ENCODE results near the gene ALK.

ALK gene

DNA sequence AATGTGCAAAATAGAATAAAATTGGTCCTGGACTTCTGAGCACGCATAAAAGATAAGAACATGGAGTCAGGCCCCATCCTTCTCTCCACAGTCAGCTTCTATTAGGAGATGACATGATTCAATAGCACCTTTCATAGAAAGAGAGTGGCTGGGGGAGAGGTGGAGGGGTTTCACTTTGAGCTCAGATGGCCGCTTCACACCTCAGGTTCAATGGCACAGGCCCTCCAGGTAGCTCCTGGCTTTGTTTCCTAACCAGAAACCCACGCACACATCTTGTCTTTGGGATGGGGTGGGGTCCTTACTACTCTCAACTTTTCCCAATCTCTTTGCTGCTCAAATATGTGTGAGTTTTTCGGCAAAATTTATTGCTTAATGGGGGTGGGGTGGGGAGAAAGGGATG lies 473.9 kb downstream of the ALK start:
- no peaks in the 10 kb centered on the region for H3K4me1 Mint-ChIP-seq

GRCh38 chr2:29446847-29447246 lies 474.5 kb downstream of the ALK start:
- Mint-ChIP-seq H3K27ac (no peak overlapping the region), H3K4me1 (no peaks in the 10 kb centered on the region), H3K27me3 (peaks cover 17% of the 10 kb centered on the region), H3K4me3 (no peak overlapping the region), H3K36me3 (no peaks in the 10 kb centered on the region), H3K9me3 (no peaks in the 10 kb centered on the region)
- no peak for ATAC-seq

More for the DNA sequence above, 473.9 kb downstream of the ALK start:
- Mint-ChIP-seq H3K36me3 (no peaks in the 10 kb centered on the region), H3K27ac (no peak overlapping the region), H3K9me3 (no peaks in the 10 kb centered on the region), H3K27me3 (peaks cover 23% of the 10 kb centered on the region), H3K4me3 (no peak overlapping the region)
- ATAC-seq: no peak

DNA sequence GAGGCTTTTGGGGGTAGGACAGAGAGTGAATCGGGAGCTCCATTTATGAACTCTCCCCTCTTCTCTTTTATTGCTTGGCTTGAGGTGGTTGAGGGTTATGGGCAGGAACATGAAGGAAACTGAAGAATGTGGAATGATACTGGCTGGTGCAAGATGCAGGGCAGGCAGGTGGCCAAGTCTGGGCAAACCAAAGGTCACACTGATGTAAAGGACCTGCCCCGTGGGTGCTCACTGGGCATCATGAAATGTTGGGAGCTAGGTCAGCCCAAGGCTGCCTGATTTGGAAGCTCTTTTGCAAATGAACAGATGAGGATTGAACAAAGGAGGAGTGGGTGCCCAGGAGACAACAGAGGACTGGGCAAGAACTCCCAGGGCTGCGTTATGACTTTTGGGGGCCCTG lies 477.2 kb downstream of the ALK start:
- peaks cover 20% of the 10 kb centered on the region for H3K27me3 Mint-ChIP-seq
- no peak overlapping the region for H3K4me3 Mint-ChIP-seq
- H3K9me3 Mint-ChIP-seq: no peaks in the 10 kb centered on the region
- H3K4me1 Mint-ChIP-seq: no peaks in the 10 kb centered on the region
- H3K36me3 Mint-ChIP-seq: no peaks in the 10 kb centered on the region
- no peak for ATAC-seq
- H3K27ac Mint-ChIP-seq: no peak overlapping the region

DNA sequence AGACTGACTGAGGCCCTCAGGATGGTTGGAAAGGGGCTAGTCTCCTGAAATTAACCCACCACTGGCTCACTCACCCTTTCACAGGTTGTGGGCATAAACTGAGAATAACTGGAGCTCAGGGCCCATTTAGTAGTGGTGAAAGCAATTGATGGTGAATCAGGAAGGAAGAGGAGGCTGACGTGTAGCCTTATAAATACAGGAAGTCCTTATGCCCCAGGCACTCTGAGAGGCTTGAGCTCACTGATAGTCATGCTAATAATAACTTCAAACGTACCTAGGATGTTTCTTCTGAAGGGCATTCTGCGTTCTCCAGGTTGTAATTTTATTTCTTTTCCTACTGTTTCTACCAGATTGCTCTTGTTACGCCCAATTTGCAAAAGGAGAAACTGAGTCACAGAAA lies 477.8 kb downstream of the ALK start:
- H3K4me1 Mint-ChIP-seq: no peaks in the 10 kb centered on the region
- no peaks in the 10 kb centered on the region for H3K36me3 Mint-ChIP-seq
- peaks cover 21% of the 10 kb centered on the region for H3K27me3 Mint-ChIP-seq
- H3K4me3 Mint-ChIP-seq: no peak overlapping the region
- ATAC-seq: no peak
- no peaks in the 10 kb centered on the region for H3K9me3 Mint-ChIP-seq
- H3K27ac Mint-ChIP-seq: no peak overlapping the region

DNA sequence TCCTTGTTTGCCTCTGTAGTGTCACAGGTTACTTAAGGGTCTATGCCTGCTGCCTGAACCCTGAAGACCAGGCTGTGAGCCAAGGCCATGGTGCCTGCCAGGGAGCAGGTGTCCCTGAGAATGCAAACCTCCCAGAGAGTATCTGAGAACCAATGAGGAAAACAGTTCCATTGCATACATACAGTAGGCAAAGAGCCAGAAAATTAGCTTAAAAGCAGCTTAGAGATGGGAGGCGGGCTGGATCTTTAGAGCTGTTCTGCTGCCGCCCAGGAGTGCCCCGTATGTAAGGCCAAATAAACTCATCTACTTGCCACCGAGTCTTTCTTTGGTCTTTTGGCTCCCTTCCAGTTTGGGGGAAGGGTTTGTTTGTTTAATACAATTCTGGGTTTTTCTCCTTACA lies 478.2 kb downstream of the ALK start:
- peaks cover 21% of the 10 kb centered on the region for H3K27me3 Mint-ChIP-seq
- no peaks in the 10 kb centered on the region for H3K36me3 Mint-ChIP-seq
- ATAC-seq: no peak
- H3K4me3 Mint-ChIP-seq: no peak overlapping the region
- no peak overlapping the region for H3K27ac Mint-ChIP-seq
- no peaks in the 10 kb centered on the region for H3K4me1 Mint-ChIP-seq
- H3K9me3 Mint-ChIP-seq: no peaks in the 10 kb centered on the region

- Mint-ChIP-seq H3K27ac (no peak overlapping the region), H3K4me3 (no peak overlapping the region), H3K4me1 (no peaks in the 10 kb centered on the region), H3K36me3 (no peaks in the 10 kb centered on the region), H3K27me3 (peaks cover 26% of the 10 kb centered on the region), H3K9me3 (no peaks in the 10 kb centered on the region)
- no peak for ATAC-seq
Observed at GRCh38 chr2:29440921-29441623, 480.3 kb downstream of the ALK start.

DNA sequence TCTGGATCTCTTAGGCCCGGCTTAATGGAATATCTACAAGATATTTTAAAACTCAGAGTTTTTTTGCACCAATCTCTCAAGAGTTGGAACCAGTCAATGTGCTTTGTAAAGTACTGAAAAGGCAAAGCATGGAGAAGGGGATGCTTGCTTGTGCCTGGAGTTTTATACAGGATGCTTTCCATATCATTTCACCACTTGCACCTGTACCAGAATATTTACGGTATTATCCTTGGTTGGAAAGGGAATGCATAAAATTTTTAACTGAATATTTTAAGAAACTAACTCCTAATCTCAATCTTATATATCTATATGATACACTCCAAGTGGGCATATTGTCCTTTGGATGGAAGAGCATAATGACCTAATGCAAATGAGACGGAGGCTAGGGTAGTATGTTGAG lies 487.5 kb downstream of the ALK start:
- Mint-ChIP-seq H3K9me3 (no peaks in the 10 kb centered on the region), H3K4me1 (no peaks in the 10 kb centered on the region), H3K4me3 (no peak overlapping the region), H3K36me3 (no peaks in the 10 kb centered on the region), H3K27me3 (peaks cover 14% of the 10 kb centered on the region), H3K27ac (no peak overlapping the region)
- ATAC-seq: no peak

DNA sequence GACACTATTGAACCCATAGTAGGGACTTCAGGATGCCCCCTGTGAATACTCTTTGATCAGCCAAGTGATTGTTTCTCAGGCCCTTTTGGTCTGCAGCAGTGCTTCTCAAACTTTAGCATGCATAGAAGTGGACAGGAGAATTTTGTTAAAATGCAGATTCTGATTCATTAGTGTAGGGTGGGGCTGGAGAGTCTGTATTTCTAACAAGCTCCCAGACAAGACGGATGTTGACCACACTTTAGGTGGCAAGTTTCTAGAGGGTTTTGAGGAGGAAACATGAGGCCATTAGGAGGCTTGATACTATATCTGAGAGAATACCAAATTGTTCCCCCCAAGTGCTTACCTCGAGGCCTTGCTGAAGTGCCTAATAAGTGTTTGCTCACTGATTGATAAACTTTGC lies 488.3 kb downstream of the ALK start:
- Mint-ChIP-seq H3K9me3 (no peaks in the 10 kb centered on the region), H3K4me3 (no peak overlapping the region), H3K4me1 (no peaks in the 10 kb centered on the region), H3K36me3 (no peaks in the 10 kb centered on the region), H3K27me3 (peaks cover 14% of the 10 kb centered on the region), H3K27ac (no peak overlapping the region)
- ATAC-seq: no peak

DNA sequence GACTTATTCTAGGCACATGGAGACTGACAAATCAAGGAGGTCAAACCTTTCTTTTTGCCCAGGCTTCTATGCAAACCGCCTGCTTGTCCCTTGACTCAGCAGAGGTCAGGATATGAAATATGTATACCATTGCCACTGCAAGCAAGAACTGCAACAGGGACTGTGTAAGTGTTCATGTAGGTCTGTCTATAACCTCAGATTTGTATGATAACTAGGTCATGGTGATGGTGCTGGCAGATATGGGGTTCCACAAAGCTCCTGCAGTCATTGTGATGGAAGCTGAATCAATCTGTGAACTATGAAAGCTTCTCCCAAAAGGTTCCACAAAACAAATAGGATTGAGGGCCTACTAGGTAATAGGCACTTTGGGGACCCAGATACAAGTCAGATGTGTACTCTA lies 489.9 kb downstream of the ALK start:
- Mint-ChIP-seq H3K36me3 (no peaks in the 10 kb centered on the region), H3K4me3 (no peak overlapping the region), H3K27ac (no peak overlapping the region), H3K9me3 (no peaks in the 10 kb centered on the region), H3K4me1 (no peaks in the 10 kb centered on the region), H3K27me3 (peaks cover 12% of the 10 kb centered on the region)
- no peak for ATAC-seq

GRCh38 chr2:29430382-29431112 lies 490.8 kb downstream of the ALK start:
- Mint-ChIP-seq H3K9me3 (no peaks in the 10 kb centered on the region), H3K36me3 (no peaks in the 10 kb centered on the region), H3K27ac (no peak overlapping the region), H3K27me3 (peaks cover 3% of the 10 kb centered on the region), H3K4me3 (no peak overlapping the region), H3K4me1 (no peaks in the 10 kb centered on the region)
- ATAC-seq: no peak

DNA sequence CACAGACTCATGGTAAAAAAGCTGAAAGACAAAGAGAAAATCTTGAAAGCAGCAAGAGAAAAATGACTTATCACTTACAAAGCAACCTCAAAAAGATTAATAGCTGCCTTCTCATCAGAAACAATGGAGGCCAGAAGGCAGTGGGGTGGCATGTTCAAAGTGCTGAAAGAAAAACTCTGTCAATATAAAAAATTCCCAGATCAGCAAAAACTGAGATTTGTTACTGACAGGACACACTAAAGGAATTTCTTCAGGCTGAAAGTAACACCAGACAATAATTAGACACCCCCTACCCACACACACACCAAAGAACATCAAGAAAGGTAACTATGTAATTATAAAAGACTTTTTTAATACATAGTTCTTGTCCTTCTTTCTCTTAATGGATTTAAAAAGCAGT lies 495.0 kb downstream of the ALK start:
- no peaks in the 10 kb centered on the region for H3K36me3 Mint-ChIP-seq
- peaks cover 20% of the 10 kb centered on the region for H3K27me3 Mint-ChIP-seq
- no peaks in the 10 kb centered on the region for H3K4me1 Mint-ChIP-seq
- H3K27ac Mint-ChIP-seq: no peak overlapping the region
- no peaks in the 10 kb centered on the region for H3K9me3 Mint-ChIP-seq
- ATAC-seq: no peak
- H3K4me3 Mint-ChIP-seq: no peak overlapping the region

GRCh38 chr2:29425866-29426265 lies 495.5 kb downstream of the ALK start:
- Mint-ChIP-seq H3K9me3 (no peaks in the 10 kb centered on the region), H3K27ac (no peak overlapping the region), H3K4me1 (no peaks in the 10 kb centered on the region), H3K36me3 (no peaks in the 10 kb centered on the region), H3K4me3 (no peak overlapping the region), H3K27me3 (peaks cover 20% of the 10 kb centered on the region)
- ATAC-seq: no peak

DNA sequence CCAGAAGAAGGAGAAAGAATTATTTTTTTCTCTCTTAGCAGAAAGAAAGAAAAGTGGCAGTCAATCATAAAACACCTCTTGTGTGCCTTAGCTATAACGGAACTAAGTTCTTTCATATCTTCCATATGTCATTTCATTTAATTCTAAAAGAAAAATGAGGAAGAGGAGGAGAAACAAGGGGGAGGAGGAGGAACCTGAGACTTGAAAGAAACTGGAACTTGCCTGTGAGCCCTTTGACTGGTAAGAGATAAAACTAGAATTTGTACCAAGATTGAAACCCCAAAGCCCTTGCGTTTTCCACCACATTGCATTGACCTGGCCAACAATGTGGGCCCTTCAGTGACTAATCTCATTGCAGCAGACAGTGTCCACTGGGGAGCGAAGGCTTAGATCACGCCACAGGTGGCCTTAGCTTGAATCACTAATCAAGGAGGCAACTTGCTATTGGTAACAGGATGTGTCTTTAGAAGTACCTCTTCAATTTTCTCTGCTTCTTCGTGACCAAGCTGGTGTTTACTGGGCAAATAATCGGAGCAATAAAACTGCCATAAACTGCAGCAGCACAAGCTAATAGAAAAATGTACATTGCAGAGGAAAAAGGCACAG lies 498.2 kb downstream of the ALK start:
- ATAC-seq: no peak
- H3K27ac Mint-ChIP-seq: no peak overlapping the region
- no peaks in the 10 kb centered on the region for H3K4me1 Mint-ChIP-seq

GRCh38 chr2:29420999-29421782 lies 500.2 kb downstream of the ALK start:
- Mint-ChIP-seq H3K9me3 (no peaks in the 10 kb centered on the region), H3K27ac (no peak overlapping the region), H3K4me3 (no peak overlapping the region), H3K36me3 (no peaks in the 10 kb centered on the region), H3K27me3 (peaks cover 30% of the 10 kb centered on the region), H3K4me1 (no peaks in the 10 kb centered on the region)
- no peak for ATAC-seq

More for the DNA sequence above, 498.2 kb downstream of the ALK start:
- Mint-ChIP-seq H3K36me3 (no peaks in the 10 kb centered on the region), H3K27me3 (peaks cover 30% of the 10 kb centered on the region), H3K4me3 (no peak overlapping the region), H3K9me3 (no peaks in the 10 kb centered on the region)

DNA sequence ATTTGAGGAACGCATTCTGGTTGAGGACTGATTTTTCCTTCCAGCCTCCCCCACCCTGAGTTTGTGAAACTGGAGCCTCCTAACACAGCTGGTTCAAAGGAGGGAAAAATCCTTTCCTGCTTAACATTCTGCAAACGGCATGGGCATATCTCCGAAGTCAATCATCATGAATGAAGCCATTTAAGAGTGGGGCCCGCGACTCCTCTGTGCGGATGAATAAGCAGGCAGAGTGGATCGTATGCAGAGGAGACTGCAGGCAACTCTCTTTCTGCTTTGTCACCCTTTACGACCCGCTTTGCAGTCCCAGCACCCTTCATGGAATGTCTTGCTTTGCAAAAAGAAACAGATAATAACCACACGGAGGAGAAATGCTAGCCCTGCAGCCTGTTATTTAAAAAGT lies 500.9 kb downstream of the ALK start:
- no peak for ATAC-seq
- no peak overlapping the region for H3K4me3 Mint-ChIP-seq
- H3K27me3 Mint-ChIP-seq: peaks cover 30% of the 10 kb centered on the region
- H3K27ac Mint-ChIP-seq: no peak overlapping the region
- no peaks in the 10 kb centered on the region for H3K9me3 Mint-ChIP-seq
- no peaks in the 10 kb centered on the region for H3K4me1 Mint-ChIP-seq
- H3K36me3 Mint-ChIP-seq: no peaks in the 10 kb centered on the region
